NK-92 (cell line): ENCODE data around the gene PRAMEF14.
"Not testable (repeated sequence)": the region's sequence is repeated elsewhere in the genome, so short reads cannot be mapped to it uniquely, and the experiment has no call there.

Source experiments
- DNase-seq: peaks from one replicate; lab custom pipeline; 2025; ENCODE audit not compliant: unreplicated experiment; lab: John Stamatoyannopoulos, UW

PRAMEF14 gene, protein sequence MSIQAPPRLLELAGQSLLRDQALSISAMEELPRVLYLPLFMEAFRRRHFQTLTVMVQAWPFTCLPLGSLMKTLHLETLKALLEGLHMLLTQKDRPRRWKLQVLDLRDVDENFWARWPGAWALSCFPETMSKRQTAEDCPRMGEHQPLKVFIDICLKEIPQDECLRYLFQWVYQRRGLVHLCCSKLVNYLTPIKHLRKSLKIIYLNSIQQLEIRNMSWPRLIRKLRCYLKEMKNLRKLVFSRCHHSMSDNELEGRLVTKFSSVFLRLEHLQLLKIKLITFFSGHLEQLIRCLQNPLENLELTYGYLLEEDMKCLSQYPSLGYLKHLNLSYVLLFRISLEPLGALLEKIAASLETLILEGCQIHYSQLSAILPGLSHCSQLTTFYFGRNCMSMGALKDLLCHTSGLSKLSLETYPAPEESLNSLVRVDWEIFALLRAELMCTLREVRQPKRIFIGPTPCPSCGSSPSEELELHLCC

GRCh38 chr1:13347034-13347433 is at the start of gene PRAMEF14:
Gene PRAMEF14 (minus strand): TSS chr1:13347134. CDS start chr1:13345314, 1,820 bp downstream.
- not testable (repeated sequence) for DNase-seq

DNA sequence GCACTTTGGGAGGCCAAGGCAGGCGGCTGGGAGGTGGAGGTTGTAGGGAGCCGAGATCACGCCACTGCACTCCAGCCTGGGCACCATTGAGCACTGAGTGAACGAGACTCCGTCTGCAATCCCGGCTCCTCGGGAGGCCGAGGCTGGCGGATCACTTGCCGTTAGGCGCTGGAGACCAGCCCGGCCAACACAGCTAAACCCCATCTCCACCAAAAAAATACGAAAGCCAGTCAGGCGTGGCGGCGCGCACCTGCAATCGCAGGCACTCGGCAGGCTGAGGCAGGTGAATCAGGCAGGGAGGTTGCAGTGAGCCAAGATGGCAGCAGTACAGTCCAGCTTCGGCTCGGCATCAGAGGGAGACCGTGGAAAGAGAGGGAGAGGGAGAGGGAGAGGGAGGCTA is 48.4 kb upstream of the PRAMEF14 start:
- DNase-seq: not testable (repeated sequence)

- DNase-seq: not testable (repeated sequence)
These were observed 47.8 kb upstream of the PRAMEF14 start for GRCh38 chr1:13394761-13395160.

- DNase-seq: not testable (repeated sequence)
These were observed 46.1 kb upstream of the PRAMEF14 start for GRCh38 chr1:13393004-13393403.

GRCh38 chr1:13389332-13389731 is 42.4 kb upstream of the PRAMEF14 start, which contains the start of gene PRAMEF17:
Gene PRAMEF17 (plus strand): TSS chr1:13389632. CDS start chr1:13389658, 26 bp downstream.
- not testable (repeated sequence) for DNase-seq

- not testable (repeated sequence) for DNase-seq
These were observed 33.4 kb upstream of the PRAMEF14 start for GRCh38 chr1:13380380-13380779.

DNA sequence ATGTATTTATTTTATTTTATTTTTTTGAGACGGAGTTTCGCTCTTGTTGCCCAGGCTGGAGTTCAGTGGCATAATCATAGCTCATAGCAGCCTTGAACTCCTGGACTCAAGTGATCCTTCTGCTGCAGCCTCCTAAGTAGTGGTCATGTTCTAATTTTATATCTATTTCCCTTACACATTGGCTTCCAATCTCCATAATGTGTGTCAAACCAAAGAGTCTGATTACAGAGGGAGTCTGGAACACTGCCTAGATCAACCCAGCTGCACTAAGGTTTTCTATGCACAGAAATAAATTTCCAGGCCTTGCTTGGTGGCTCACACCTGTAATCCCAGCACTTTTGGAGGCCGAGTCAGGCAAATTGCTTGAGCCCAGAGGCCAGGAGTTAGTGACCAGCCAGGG is 32.0 kb upstream of the PRAMEF14 start:
- DNase-seq: not testable (repeated sequence)

- not testable (repeated sequence) for DNase-seq
These were observed 21.6 kb upstream of the PRAMEF14 start for GRCh38 chr1:13368544-13368943.

DNA sequence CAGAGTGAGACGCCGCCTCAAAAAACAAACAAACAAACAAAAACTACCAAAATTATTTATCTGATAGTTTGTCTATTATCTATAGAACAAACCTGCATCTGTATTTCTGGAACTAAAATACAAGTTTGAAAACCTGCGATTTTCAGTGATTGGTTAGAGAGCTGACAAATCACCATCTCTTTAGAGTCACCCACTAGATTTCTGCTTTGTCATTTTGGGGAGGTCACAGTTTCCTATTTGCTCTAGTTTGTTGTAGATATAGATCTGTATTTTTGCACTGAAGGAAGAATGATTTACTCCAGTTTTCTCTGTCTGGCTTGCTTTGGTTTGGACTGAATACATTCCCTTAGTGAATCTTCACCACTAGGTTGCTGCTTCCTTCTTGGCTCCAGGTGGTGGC is 19.6 kb upstream of the PRAMEF14 start:
- DNase-seq: not testable (repeated sequence)

GRCh38 chr1:13364928-13365327 is 18.0 kb upstream of the PRAMEF14 start:
- DNase-seq: not testable (repeated sequence)

DNA sequence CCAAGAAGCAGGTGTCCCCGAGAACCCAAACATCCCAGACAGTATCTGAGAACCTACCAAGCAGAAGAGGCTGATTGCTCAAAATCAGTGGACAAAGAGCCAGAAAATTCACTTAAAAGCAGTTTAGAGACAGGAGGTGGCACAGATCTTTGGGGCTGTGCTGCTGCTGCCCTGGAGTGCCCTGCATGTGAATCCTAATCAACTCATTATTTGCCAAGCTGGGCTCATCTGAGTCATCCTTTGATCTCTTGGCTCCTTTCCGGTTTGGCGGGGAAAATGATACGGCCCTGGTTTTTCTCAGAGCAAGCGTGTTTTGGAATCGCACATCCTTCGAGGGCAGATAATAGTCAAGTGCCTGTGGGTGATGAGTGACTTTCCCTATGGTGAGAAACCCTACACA is 15.4 kb upstream of the PRAMEF14 start:
- DNase-seq: not testable (repeated sequence)

DNA sequence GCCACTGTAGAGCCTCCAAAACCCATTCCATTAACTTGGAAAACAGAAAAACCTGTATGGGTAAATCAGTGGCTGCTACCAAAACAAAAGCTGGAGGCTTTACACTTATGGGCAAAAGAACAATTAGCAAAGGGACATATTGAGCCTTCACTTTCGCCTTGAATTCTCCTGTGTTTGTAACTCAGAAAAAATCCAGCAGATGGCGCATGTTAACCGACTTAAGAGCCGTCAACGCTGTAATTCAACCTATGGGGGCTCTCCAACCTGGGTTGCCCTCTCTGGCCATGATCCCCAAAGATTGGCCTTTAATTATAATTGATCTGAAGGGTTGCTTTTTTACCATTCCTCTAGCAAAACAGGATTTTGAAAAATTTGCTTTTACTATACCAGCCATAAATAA is 9.8 kb upstream of the PRAMEF14 start:
- DNase-seq: not testable (repeated sequence)

DNA sequence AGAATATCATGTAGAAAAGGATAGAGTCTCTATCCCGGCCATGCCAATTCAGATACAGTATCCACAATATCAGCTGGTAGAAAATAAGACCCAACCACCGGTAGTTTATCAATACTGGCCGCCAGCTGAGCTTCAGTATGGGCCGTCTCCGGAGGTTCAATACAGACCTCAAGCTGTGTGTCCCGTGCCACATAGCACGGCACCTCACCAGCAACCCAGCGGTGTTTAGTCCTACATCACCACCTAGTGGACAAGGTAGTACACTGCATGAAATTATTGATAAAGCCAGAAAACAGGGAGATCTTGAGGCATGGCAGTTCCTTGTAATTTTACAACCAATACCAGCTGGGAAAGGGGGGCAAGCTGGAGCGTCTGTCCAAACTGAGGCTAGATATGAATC is 7.5 kb upstream of the PRAMEF14 start:
- DNase-seq: not testable (repeated sequence)

- DNase-seq: not testable (repeated sequence)
These were observed 6.5 kb upstream of the PRAMEF14 start for GRCh38 chr1:13353476-13353875.

DNA sequence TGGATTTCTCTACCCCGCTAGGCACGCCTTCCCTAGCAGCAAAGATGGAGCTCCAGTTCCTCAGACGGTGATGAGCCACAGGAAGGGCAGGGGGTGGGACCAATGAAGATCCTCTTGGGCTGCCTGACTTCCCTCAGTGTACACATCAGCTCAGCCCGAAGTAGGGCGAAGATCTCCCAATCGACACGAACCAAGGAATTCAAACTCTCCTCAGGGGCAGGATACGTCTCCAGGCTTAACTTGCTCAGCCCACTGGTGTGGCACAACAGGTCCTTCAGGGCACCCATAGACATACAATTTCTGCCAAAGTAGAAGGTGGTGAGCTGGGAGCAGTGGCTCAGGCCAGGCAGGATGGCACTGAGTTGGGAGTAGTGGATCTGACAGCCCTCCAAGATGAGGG is 4.4 kb downstream of the PRAMEF14 start:
- DNase-seq: not testable (repeated sequence)

GRCh38 chr1:13315281-13315680 is 31.7 kb downstream of the PRAMEF14 start, which contains the start of gene PRAMEF15:
Gene PRAMEF15 (plus strand): TSS chr1:13315581. CDS start chr1:13318408, 2,827 bp downstream.
- DNase-seq: not testable (repeated sequence)

DNA sequence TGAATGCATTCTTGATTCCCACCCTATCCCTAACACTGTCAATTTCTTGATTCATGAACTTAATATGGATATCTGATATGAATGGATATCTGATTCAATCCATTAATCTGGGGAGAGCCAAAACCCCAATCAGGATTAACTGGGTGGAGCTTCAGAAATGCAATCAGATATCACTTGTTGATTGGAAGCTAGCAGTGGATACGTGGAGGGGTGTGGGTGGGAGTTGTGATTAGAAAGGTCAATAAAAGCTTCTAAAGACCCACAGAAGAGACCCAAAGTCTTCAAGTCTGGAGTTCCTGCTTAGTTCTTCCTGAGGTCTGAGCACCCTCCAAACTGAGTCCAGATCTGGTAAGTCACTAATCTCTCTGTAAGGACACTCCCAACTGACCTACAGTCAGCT is 43.7 kb downstream of the PRAMEF14 start, which contains the start of gene PRAMEF33:
Gene PRAMEF33 (plus strand): TSS at position 301 of the 400 bp plus-strand sequence. CDS start 2,416 bp downstream, outside the sequence.
- DNase-seq: not testable (repeated sequence)

- not testable (repeated sequence) for DNase-seq
These were observed 44.7 kb downstream of the PRAMEF14 start for GRCh38 chr1:13302197-13302596.

GRCh38 chr1:13298699-13299098 is 48.2 kb downstream of the PRAMEF14 start:
- not testable (repeated sequence) for DNase-seq

DNA sequence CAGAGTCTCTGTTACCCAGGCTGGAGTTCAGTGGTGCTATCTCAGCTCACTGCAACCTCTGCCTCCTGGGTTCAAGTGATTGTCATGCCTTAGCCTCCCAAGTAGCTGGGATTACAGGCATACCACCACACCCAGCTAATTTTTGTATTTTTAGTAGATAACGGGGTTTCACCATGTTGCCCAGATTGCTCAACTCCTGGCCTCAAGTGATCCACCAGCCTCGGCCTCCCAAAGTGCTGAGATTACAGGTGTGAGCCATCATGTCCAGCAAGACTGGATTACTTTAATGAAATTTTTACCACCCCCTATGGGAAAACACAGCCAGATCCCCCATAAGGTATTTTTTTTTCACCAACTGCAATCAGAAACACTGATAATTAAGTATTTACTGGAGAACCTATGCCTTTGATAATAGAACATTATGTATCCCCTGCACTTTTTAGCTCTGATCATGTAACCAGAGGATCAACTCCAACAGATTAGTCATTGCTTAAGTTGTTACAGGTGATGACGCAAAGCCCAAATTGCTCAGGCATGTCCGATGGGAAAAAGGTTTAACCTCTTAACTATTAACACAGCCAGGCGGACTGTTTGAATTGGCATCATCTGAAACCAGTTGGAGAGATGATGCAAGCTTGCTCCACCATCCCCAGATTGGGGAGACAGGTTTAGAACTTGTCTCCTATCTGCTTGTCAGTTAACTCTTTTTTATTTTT is 49.6 kb downstream of the PRAMEF14 start:
- not testable (repeated sequence) for DNase-seq
